H4 (cell line): ENCODE measurements around the gene HMGCL. TPM values are rescaled to one million over a fixed set of nuclear protein-coding genes. Genes with fewer than 3 reads are reported as not detected.

Source experiments
- DNase-seq: peaks from one replicate; pipeline ENCODE4 v3.0.0-alpha.2; 2015; ENCODE audit warnings: low spot score
- total RNA-seq: library from RNA; depleted of rRNA; stranded (reverse); fragments of >200 nt; shearing (Covaris generic); gene quantifications from 2 replicates; pipeline ENCODE4 v1.2.3, GENCODE V29; 2014; rRNA removed

HMGCL gene
- total RNA-seq, 1 experiment from 2014 or later, result 34.5 TPM

DNA sequence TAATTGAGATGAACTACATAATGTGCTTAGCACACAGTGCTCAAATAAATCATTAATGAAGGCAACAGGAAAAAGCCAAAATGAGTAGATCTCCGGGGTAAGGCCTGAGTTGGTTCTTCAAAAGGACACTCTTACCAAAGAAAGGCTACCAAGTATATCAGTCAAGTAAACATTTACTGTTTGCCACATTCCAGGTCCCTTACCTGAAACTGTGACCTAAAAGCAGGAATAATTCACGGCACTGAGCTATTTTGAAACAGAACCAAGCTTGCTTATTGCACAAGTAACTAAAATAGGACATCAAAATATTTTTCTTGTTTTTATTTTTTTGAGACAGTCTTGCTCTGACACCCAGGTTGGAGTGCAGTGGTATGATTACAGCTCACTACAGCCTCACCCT is 49.0 kb downstream of the HMGCL start:
- no peak for DNase-seq

DNA sequence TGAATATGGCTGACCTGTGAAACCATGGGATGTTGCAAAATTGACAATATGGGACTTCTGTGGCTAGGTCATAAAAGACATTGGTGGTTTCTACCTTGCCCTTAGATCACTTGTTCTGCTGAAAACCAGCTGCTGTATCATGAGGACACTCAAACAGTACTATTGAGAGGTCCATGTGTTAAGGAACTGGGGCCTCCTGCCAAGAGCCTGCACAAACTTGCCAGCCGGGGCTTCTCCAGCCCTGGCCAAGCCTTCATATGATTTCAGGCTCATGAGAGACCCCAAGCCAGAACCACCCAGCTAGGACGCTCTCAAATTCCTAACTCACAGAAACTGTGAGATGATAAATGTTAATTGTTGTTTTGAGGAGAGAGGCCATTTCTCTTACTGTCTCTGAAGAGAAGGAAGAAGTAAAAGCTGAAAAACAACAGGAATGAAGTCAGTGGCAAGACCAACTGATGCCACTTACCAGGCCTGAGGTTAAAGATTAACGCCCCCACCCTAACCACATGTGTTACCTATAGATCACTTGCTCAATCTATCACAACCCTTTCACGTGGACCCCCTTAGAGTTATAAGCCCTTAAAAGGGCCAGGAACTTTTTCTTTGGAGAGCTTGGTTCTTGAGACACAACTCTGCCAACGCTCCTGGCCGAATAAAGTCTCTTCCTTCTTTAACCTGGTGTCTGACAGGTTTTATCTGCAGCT is 50.9 kb downstream of the HMGCL start:
- DNase-seq, result no peak

DNA sequence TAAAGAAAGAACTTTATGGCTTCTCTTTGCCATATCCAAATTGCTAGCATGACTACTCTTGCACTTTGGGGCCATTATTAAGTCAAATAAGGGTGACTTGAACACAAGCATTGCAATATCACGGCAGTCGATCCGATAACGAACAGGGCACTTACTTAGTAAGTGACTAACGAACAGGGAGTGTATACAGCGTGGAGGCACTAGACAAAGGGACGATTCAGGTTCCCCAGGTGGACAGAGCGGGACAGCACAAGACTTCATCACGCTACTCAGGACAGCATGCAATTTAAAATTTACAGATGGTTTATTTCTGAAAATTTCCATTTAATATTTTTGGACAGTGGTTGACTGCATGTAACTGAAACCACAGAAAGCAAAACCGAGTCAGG is 52.4 kb downstream of the HMGCL start:
- DNase-seq, result no peak

DNA sequence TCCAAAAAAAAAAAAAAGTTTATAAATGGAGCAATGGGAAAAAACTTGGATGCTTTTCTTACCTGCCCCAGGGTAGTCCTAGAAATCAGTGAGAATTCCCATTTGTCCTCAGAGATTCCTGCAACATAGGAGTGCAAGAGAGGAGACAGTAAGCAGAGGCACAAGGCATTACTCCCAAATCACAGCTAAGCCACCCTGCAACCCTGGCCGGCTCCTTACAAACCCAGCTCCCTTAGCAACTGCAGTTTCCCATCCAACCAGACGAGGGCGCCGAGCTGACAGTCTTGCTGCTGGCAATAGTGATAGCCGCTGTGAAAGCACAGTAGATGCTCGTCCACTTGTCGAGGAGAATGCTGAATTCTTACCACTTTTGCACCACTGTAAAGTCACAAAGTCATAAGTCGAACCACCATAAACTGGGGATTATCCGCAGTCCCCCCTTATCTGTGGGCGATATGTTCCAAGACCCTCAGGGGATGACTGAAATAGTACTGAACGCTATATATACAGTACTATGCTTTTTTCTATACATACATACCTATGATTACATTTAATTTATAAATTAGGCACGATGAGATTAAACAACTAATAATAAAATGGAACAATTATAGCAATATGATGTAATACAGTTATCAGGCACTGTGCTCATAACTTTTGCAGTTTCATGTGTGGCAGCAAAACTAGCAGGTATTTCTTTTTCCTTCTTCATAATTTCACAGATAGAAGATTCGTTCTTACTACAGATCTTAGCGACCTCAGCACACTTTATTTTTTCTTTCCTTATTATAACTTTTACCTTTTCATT is 53.0 kb downstream of the HMGCL start:
- peak; percentile 65 for DNase-seq

DNA sequence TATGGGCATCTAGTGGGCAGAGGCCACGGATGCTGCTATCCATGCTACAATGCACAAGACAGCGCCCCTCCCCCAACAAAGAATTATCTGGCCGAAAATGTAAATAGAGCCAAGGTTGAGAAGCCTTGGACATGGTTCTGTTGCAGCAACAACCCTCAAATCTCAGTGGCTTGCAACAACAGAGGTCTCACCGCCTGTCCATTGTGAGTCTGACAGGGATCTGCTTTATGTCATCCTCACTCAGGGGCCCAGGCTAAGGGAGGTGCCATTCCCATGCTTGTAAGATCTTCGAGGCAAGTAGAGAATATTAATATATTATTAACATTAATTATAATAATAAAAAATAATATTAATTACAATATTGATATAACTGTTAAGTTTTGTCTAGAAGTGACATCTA is 56.5 kb downstream of the HMGCL start:
- no peak for DNase-seq

DNA sequence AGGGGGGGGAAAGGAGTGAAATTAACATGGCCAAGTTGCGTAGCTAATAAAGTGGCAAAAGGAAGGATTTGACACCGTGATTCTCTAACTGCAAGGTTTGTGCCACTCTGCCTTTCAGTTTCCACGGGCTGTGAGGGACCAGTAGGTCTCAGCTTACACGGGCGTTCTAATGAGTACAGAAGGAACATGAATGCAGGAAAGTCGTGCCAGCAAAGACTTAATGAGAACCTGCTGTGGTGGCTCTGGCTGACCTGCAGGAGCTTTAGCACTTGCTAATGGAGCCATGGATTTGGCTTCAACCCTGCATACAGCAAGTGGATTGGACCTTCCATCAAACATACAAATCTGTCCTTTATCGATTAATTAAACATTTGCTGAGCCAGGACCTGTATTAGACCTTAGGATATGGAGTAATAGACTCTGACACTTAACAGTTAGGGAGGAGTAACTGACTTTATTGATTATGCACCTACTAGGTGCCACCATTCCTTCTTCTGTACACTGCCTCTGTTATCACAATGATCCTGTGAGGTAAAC is 62.1 kb downstream of the HMGCL start:
- DNase-seq, result no peak

DNA sequence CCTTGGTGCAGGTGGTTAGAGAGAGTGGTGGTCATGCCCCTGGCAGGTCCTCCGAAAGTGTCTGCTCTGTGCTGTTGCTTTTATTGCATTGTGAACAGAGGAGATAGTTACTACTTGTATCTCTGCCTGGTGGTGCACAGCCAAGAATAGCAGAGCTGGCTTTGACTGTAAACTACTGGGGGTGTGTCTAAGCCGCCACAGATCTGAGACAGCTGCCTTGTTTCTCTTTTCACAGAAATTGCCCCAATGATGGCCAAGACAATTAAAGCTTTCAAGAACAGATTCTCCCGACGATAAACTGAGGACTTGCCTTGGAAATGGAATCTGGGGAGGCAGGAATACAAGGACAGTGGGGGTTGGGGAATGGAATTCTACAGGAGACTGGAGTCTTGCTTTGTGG is 66.0 kb downstream of the HMGCL start:
- no peak for DNase-seq

DNA sequence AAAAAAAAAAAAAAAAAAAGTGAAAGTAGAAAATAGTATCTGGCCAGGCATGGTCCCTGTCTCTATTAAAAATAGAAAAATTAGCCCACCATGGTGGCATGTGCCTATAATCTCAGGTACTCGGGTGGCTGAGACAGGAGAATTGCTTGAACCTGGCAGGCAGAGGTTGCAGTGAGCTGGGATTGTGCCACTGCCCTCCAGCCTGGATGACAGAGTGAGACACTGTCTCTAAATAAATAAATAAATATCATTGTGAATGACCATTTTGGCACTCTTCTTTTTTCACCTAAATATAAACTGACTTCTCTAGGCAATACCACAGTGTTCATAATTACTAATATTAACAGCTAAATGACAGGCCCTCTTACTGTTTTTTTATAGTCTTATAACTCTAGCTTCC is 67.4 kb downstream of the HMGCL start:
- no peak for DNase-seq

DNA sequence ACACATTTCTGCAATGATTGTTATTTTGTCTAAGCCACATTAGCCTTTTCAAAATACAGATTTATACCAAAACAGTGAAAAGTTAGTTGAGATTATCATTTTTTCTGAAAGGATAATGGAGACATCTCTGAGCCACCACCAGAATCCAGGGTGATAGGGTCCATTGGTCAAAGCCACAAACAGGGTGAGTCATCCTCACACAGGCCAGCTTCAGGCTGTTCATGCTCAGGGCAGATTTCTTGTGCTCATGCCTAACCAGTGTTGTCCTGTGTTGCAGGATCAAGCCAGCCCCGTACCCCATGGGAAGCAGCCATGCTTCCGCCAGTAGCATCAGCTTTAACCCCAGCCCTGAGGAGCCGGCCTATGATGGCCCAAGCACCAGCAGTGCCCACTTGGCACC is 68.6 kb downstream of the HMGCL start:
- no peak for DNase-seq

DNA sequence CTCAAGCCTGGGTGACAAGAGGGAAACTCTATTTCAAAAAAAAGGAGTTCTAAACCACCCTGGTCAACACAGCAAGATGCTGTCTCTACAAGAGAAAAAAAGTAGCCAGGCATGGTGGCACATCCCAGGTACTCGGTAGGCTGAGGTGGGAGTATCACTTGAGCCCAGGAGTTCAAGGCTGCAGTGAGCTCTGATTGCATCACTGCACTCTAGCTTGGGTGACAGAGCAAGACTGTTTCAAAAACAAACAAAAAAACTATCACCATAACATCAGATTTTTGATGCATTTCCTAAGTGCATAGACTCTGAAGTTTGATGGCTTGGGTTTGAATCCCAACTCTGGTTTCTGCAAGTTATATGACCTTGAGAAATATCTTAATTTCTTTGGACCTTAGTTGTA is 72.3 kb downstream of the HMGCL start:
- no peak for DNase-seq

Other genes starting within 250 kb of the HMGCL start
- gene RPL11, start 133.6 kb downstream of the HMGCL start, total RNA-seq, result 1,241 and 1,313 TPM in 2 replicates
- gene ELOA, start 82.0 kb downstream of the HMGCL start, total RNA-seq, result 38.3 and 48.1 TPM in 2 replicates
- 46.5 and 51.4 TPM in 2 replicates for gene PITHD1, start 47.0 kb downstream of the HMGCL start, total RNA-seq
- 35.4 and 36.2 TPM in 2 replicates for gene LYPLA2, start 34.3 kb downstream of the HMGCL start, total RNA-seq
- 128 and 142 TPM in 2 replicates for gene GALE, start 24.7 kb downstream of the HMGCL start, total RNA-seq
- gene FUCA1, start 42.9 kb upstream of the HMGCL start, total RNA-seq, result 75.9 and 90.5 TPM in 2 replicates
- not detected in 2 replicates for gene CNR2, start 87.9 kb upstream of the HMGCL start, total RNA-seq
- 73.3 and 85.8 TPM in 2 replicates for gene PNRC2, start 134.4 kb upstream of the HMGCL start, total RNA-seq
- 80.0 and 83.4 TPM in 2 replicates for gene SRSF10, start 154.9 kb upstream of the HMGCL start, total RNA-seq